ENCODE measurements around the gene PLA2G4A. TPM values are rescaled to one million over a fixed set of nuclear protein-coding genes. Genes with fewer than 3 reads are reported as not detected.

The PLA2G4A gene
- total RNA-seq, 1 donor from 2014 or later, result not detected

DNA sequence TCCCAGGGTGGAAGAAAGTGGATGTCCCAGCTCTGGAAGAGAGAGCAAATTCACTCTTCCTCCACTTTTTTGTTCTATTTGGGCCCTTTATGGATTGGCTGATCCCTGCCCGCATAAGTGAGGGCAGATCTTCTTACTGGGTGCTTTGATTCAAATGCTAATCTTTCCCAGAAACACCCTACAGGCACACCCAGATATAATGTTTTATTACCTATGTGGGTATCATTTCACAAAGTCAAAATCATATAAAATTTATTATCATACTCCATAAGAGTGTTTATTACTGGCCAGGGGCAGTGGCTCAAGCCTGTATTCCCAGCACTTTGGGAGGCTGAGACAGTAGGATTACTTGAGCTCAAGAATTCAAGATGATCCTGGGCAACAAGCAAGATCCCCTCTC is 16.9 kb upstream of the PLA2G4A start:
- no peak overlapping the region for H3K27ac Mint-ChIP-seq
- H3K4me1 Mint-ChIP-seq, result no peaks in the 10 kb centered on the region
- intact Hi-C loops (cut with micrococcal nuclease), result no loop called here
- ChIA-PET CTCF (no interaction called here), POLR2A (no interaction called here)
- H3K36me3 Mint-ChIP-seq (ENCODE audit: low read depth), result no peaks in the 10 kb centered on the region
- no peak for ATAC-seq (ENCODE audit: low read depth)
- TF ChIP-seq, protein P1, sequence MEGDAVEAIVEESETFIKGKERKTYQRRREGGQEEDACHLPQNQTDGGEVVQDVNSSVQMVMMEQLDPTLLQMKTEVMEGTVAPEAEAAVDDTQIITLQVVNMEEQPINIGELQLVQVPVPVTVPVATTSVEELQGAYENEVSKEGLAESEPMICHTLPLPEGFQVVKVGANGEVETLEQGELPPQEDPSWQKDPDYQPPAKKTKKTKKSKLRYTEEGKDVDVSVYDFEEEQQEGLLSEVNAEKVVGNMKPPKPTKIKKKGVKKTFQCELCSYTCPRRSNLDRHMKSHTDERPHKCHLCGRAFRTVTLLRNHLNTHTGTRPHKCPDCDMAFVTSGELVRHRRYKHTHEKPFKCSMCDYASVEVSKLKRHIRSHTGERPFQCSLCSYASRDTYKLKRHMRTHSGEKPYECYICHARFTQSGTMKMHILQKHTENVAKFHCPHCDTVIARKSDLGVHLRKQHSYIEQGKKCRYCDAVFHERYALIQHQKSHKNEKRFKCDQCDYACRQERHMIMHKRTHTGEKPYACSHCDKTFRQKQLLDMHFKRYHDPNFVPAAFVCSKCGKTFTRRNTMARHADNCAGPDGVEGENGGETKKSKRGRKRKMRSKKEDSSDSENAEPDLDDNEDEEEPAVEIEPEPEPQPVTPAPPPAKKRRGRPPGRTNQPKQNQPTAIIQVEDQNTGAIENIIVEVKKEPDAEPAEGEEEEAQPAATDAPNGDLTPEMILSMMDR (IDR thresholded peaks at IDR 0.05), result no peak
- DNase-seq, result no peak
- no peaks in the 10 kb centered on the region for H3K27me3 Mint-ChIP-seq
- H3K4me3 Mint-ChIP-seq, result no peak overlapping the region
- H3K9me3 Mint-ChIP-seq, result no peaks in the 10 kb centered on the region

DNA sequence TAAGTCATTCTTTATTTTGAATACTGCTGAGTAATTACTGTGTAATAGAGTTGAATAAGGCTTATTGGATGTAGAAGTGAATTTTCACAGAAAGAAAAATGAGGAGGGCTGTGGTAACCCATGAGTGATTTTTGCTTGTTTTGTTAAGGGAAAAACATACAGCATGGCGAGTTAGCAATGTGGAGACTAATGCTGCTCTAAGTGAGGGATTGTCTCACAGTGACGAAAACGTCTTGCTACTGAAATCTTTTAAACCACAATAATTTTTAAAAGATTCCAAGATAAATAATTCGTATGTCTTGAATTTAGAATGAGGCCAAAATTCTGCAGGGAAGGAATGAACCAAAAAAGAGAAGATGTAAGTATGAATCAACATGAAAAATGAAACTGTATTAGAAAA is 16.2 kb upstream of the PLA2G4A start:
- Mint-ChIP-seq H3K27ac (no peak overlapping the region), H3K27me3 (no peaks in the 10 kb centered on the region), H3K4me3 (no peak overlapping the region), H3K36me3 (ENCODE audit: low read depth) (no peaks in the 10 kb centered on the region), H3K9me3 (no peaks in the 10 kb centered on the region), H3K4me1 (no peaks in the 10 kb centered on the region)
- intact Hi-C loops (cut with micrococcal nuclease), result no loop called here
- ChIA-PET CTCF (no interaction called here), POLR2A (no interaction called here)
- TF ChIP-seq, protein P1 (IDR thresholded peaks at IDR 0.05), result no peak
- ATAC-seq (ENCODE audit: low read depth), result no peak
- no peak for DNase-seq

DNA sequence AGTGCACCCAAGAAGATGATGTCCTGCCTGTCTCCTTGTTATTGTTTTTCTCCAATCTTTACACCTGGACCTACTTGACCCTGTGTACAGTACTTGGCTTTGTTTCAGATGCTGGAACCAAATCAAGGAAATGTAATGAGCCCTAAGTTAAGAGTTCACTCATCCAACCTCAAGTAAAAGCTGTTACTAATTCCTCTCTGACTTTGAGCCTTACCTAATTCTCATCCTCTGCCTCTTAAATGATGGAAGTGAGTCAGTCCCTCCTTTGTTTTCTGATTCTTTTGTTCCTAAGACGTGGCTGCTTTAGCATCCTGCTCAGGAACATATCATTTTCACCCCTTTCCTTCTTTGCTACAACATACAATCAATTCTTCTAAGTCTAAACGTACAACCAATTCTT is 15.3 kb upstream of the PLA2G4A start:
- intact Hi-C loops (cut with micrococcal nuclease), result no loop called here
- CTCF ChIA-PET, result no interaction called here
- ATAC-seq (ENCODE audit: low read depth), result no peak
- Mint-ChIP-seq H3K27me3 (no peaks in the 10 kb centered on the region), H3K4me3 (no peak overlapping the region), H3K4me1 (no peaks in the 10 kb centered on the region), H3K27ac (no peak overlapping the region), H3K36me3 (ENCODE audit: low read depth) (no peaks in the 10 kb centered on the region), H3K9me3 (no peaks in the 10 kb centered on the region)
- POLR2A ChIA-PET, result no interaction called here
- TF ChIP-seq, protein P1 (IDR thresholded peaks at IDR 0.05), result no peak
- DNase-seq, result no peak

DNA sequence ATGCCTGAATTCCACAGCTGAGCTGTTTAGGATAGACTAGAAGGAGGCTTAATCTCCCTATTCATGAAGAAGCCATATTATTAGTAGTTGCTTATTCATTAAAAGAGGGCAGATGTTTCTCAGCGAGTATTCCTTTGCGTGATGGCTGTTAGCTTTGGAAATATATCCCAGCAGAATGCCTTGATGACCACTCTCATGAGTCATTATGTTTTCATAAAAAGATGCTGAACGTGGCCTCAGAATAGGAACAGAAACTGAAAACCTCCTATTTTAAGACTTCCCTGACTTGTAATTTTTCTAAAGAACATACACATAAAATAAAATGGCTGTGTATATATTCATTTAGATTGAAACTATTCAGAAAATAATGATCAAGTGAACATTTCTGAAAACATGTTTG is 9.6 kb upstream of the PLA2G4A start:
- no peak for ATAC-seq (ENCODE audit: low read depth)
- H3K4me3 Mint-ChIP-seq, result no peak overlapping the region
- no peaks in the 10 kb centered on the region for H3K36me3 Mint-ChIP-seq (ENCODE audit: low read depth)
- H3K9me3 Mint-ChIP-seq, result no peaks in the 10 kb centered on the region
- no peak for DNase-seq
- intact Hi-C loops (cut with micrococcal nuclease), result no loop called here
- CTCF ChIA-PET, result no interaction called here
- H3K4me1 Mint-ChIP-seq, result no peaks in the 10 kb centered on the region
- no peak overlapping the region for H3K27ac Mint-ChIP-seq
- POLR2A ChIA-PET, result no interaction called here
- no peaks in the 10 kb centered on the region for H3K27me3 Mint-ChIP-seq
- TF ChIP-seq, protein P1 (IDR thresholded peaks at IDR 0.05), result no peak

DNA sequence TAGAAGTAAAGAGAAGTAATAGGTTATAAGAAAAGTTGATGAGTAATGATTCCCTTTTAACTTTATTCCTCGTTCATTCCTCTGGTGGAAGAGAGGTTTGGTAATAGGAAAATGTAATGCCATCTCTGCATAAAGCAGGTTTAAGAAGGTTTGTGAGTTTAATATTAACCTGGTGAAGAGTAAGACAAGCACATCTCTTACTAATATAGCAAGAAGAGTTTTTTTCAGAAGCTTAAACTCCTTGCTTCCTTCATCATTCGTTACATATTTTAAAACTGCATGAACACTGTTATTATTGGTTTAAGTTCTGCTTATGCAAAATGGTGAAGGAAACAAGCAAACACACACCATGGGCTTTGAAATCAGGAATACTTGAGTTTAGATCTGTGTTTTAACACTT is 9.2 kb upstream of the PLA2G4A start:
- Mint-ChIP-seq H3K4me3 (no peak overlapping the region), H3K27ac (no peak overlapping the region), H3K4me1 (no peaks in the 10 kb centered on the region), H3K36me3 (ENCODE audit: low read depth) (no peaks in the 10 kb centered on the region), H3K27me3 (no peaks in the 10 kb centered on the region), H3K9me3 (no peaks in the 10 kb centered on the region)
- POLR2A ChIA-PET, result no interaction called here
- TF ChIP-seq, protein P1 (IDR thresholded peaks at IDR 0.05), result no peak
- intact Hi-C loops (cut with micrococcal nuclease), result no loop called here
- CTCF ChIA-PET, result no interaction called here
- ATAC-seq (ENCODE audit: low read depth), result no peak
- no peak for DNase-seq

Data from activated B cell treated with CpG ODN at 0.5 μM for 24 hours (primary cell).